Body of pancreas (tissue), 4 donors: Measurements from ENCODE around the gene KIAA1210. TPM values are rescaled to one million over a fixed set of nuclear protein-coding genes. Genes with fewer than 3 reads are reported as not detected.

ENCODE experiments used
- ATAC-seq: fragments of 150-250 bp; one replicate; pipeline ENCODE4 v1.9.1; 2016
- DNase-seq, 4 donors: peaks; one replicate each; pipeline ENCODE4 v3.0.0-alpha.2; 2019
- H3K27ac ChIP-seq, 4 donors: fragments of 200-600 bp; sonication (generic); 1 replicate in 3 of 4; 2 replicates in 1 of 4; pipeline versions ENCODE4 v1.5.1 to v1.6.1; 2016 to 2019; ENCODE audit warnings: mild to moderate bottlenecking in 1 of 4, mixed read lengths in 1 of 4, moderate library complexity in 1 of 4
- H3K27me3 ChIP-seq, 2 donors: fragments of 200-600 bp; sonication (generic); one replicate each; pipeline ENCODE4 v1.6.0; 2016; ENCODE audit warnings: mild to moderate bottlenecking in 1 of 2
- H3K36me3 ChIP-seq, 2 donors: fragments of 200-600 bp; sonication (generic); replicated peaks in 1 of 2; 2 replicates each; pipeline ENCODE4 v1.5.1; 2016; ENCODE audit warnings: low read depth in 2 of 2; ENCODE audit not compliant: insufficient read depth in 1 of 2
- H3K4me1 ChIP-seq: fragments of 200-600 bp; sonication (generic); one replicate; pipeline ENCODE4 v1.6.0; 2016
- H3K4me3 ChIP-seq, 2 donors: fragments of 200-600 bp; sonication (generic); 1 replicate in 1 of 2; 2 replicates in 1 of 2; pipeline ENCODE4 v1.5.1; 2016 to 2019
- H3K9me3 ChIP-seq, 3 donors: fragments of 200-600 bp; sonication (generic); 1 replicate in 2 of 3; 2 replicates in 1 of 3; pipeline ENCODE4 v1.5.1; 2016
- CTCF ChIP-seq, 7 experiments: fragments of 450-650 bp in 4 of 7; fragments of 200-600 bp in 3 of 7; sonication (generic) in 3 of 7; IDR thresholded peaks; one replicate each; pipeline ENCODE4 v1.5.1; 2016 to 2019; ENCODE audit warnings: antibody characterized with exemption in 7 of 7
- POLR2A ChIP-seq, 3 donors: fragments of 450-650 bp; IDR thresholded peaks; one replicate each; pipeline ENCODE4 v1.6.1; 2016; ENCODE audit warnings: antibody characterized with exemption in 3 of 3, mild to moderate bottlenecking in 2 of 3
- WGBS, 2 donors: methylation state at CpG; one replicate each; pipeline ENCODE4 v1.1.5; 2017; 5-methylcytosine and 5-hydroxymethylcytosine counted together
- intact Hi-C: fragments of 100-400 bp; cut with DNase I; formaldehyde crosslinking; loops from one replicate; pipeline ENCODE4 v1.15.1; 2023
- total RNA-seq, 2 donors: library from RNA; depleted of rRNA; stranded (reverse); fragments of >200 nt; gene quantifications; one replicate each; pipeline ENCODE4 v1.1.0, GENCODE V29; 2016

Gene KIAA1210
- total RNA-seq, 2 donors from 2014 or later = not detected

DNA sequence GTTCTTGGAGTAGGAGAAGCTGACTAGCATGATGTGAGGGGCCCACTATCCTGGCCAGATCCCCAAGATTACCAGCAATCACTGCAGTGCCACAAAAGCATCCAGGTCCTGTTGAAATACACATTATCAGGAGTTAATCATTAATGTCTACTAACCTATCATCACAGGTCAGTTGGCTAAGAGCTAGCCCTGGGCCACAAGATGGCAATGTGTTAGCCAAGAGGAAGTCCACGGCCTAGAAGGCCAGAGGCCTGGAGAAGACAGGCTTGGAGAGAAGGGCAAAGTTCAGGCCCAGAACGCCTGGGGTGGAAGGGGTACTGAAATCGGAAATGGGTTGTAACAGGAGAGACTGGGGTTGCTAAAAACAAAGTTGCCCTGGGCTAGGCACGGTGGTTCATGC lies 19.9 kb upstream of the KIAA1210 start:
- no peak overlapping the region for H3K27ac ChIP-seq
- intact Hi-C loops = no loop called here
- no peaks in the 10 kb centered on the region for H3K36me3 ChIP-seq
- no peak overlapping the region for H3K4me3 ChIP-seq
- TF ChIP-seq POLR2A (IDR thresholded peaks at IDR 0.05) (no peak), CTCF (IDR thresholded peaks at IDR 0.05) (no peak)
- WGBS, 2 donors = 55 to 62% methylated on average over 3 to 4 of the region's 4 CpGs
- H3K4me1 ChIP-seq = no peaks in the 10 kb centered on the region
- H3K27me3 ChIP-seq = no peaks in the 10 kb centered on the region
- DNase-seq (no peak), ATAC-seq (no peak)
- H3K9me3 ChIP-seq = no peaks in the 10 kb centered on the region

DNA sequence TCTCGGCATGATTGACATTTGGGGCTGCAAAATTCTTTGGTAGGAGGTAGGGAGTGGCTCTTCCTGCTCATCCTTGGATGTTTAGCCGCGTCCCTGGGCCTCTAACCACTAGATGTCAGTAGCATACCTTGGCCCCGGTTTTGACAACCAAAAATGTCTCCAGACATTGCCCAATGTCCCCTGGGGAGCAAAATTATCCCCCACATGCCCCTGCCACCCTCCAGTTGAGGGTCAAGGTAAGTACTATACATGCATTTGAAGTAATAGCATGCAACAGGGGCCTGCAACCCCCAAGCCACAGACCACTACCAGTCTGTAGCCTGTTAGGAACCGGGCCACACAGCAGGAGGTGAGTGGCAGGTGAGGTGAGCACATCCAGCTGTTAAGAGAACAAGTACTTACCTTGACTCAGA lies 17.6 kb upstream of the KIAA1210 start:
- Histone ChIP-seq H3K4me1 (no peaks in the 10 kb centered on the region), H3K4me3 (no peak overlapping the region), H3K27me3 (no peaks in the 10 kb centered on the region), H3K27ac (no peak overlapping the region), H3K9me3 (no peaks in the 10 kb centered on the region), H3K36me3 (no peaks in the 10 kb centered on the region)
- 36 to 53% methylated on average over 3 of the region's 5 CpGs for WGBS, 2 donors
- ATAC-seq (no peak), DNase-seq (no peak)
- TF ChIP-seq CTCF (IDR thresholded peaks at IDR 0.05) = peak in 4 of 7 experiments; percentile 9 to 11 (median 10)
- no peak for TF ChIP-seq POLR2A (IDR thresholded peaks at IDR 0.05)
- intact Hi-C loops = no loop called here

GRCh38 chrX:119134466-119134865 lies 6.9 kb upstream of the KIAA1210 start:
- no peaks in the 10 kb centered on the region for H3K36me3 ChIP-seq
- no peak overlapping the region for H3K4me3 ChIP-seq
- WGBS, 2 donors = 40 to 50% methylated on average over 2 of the region's 2 CpGs
- no peaks in the 10 kb centered on the region for H3K27me3 ChIP-seq
- DNase-seq (no peak), ATAC-seq (no peak)
- no peaks in the 10 kb centered on the region for H3K9me3 ChIP-seq
- no peak for TF ChIP-seq POLR2A (IDR thresholded peaks at IDR 0.05)
- TF ChIP-seq CTCF (IDR thresholded peaks at IDR 0.05) = no peak
- H3K27ac ChIP-seq = no peak overlapping the region
- no peaks in the 10 kb centered on the region for H3K4me1 ChIP-seq
- intact Hi-C loops = no loop called here

GRCh38 chrX:119132961-119133360 lies 5.3 kb upstream of the KIAA1210 start:
- Histone ChIP-seq H3K4me3 (no peak overlapping the region), H3K9me3 (no peaks in the 10 kb centered on the region), H3K4me1 (no peaks in the 10 kb centered on the region), H3K36me3 (no peaks in the 10 kb centered on the region), H3K27ac (no peak overlapping the region), H3K27me3 (no peaks in the 10 kb centered on the region)
- intact Hi-C loops = no loop called here
- 75 to 95% methylated on average over 3 to 4 of the region's 5 CpGs for WGBS, 2 donors
- ATAC-seq (no peak), DNase-seq (no peak)
- TF ChIP-seq CTCF (IDR thresholded peaks at IDR 0.05) (no peak), POLR2A (IDR thresholded peaks at IDR 0.05) (no peak)

DNA sequence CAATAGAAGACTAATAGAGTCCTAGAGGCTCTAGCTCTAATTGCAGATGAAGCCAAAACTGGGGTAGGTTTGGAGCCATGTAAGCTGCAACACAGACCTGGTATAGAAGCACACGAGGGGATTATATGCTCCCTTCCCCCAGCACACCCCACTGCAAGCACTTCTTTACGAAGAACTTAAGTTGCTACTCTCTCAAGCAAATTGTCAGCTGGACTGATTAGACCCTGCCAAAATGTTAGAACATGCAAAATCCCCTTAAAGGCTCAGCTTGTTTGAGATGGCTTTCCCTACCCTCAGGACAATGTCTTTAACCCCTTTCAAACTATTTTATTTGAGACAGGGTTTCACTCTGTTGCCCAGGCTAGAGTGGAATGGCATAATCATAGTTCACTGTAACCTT lies 4.7 kb upstream of the KIAA1210 start:
- TF ChIP-seq POLR2A (IDR thresholded peaks at IDR 0.05) (no peak), CTCF (IDR thresholded peaks at IDR 0.05) (no peak)
- Histone ChIP-seq H3K4me1 (no peaks in the 10 kb centered on the region), H3K36me3 (no peaks in the 10 kb centered on the region), H3K27ac (no peak overlapping the region), H3K4me3 (no peak overlapping the region), H3K27me3 (no peaks in the 10 kb centered on the region), H3K9me3 (no peaks in the 10 kb centered on the region)
- 40 to 50% methylated on average over 2 of the region's 2 CpGs for WGBS, 2 donors
- no peak for ATAC-seq
- DNase-seq = no peak
- intact Hi-C loops = no loop called here
